ENCODE data around the gene CTCF.
A peak's percentile ranks its signal among the peaks of the same experiment; 100 is the strongest.

Gene CTCF

GRCh38 chr16:67672306-67672705 lies 110.0 kb downstream of the CTCF start:
- TF ChIP-seq CTCF (conservative IDR thresholded peaks at IDR 0.05; ENCODE audit: low read depth, low read length): no peak
- H3K4me3 ChIP-seq (ENCODE audit: low read length): no peak overlapping the region
- DNase-seq (ENCODE audit: low read depth): no peak

- H3K4me3 ChIP-seq (ENCODE audit: low read length): no peak overlapping the region
- peak; percentile 80 for TF ChIP-seq CTCF (conservative IDR thresholded peaks at IDR 0.05; ENCODE audit: low read depth, low read length)
- no peak for DNase-seq (ENCODE audit: low read depth)
These were observed 110.7 kb downstream of the CTCF start for GRCh38 chr16:67672739-67673662.

GRCh38 chr16:67673712-67674580 lies 111.6 kb downstream of the CTCF start:
- TF ChIP-seq CTCF (conservative IDR thresholded peaks at IDR 0.05; ENCODE audit: low read depth, low read length): no peak
- no peak for DNase-seq (ENCODE audit: low read depth)
- H3K4me3 ChIP-seq (ENCODE audit: low read length): no peak overlapping the region

GRCh38 chr16:67674851-67675578 lies 112.7 kb downstream of the CTCF start:
- no peak overlapping the region for H3K4me3 ChIP-seq (ENCODE audit: low read length)
- no peak for TF ChIP-seq CTCF (conservative IDR thresholded peaks at IDR 0.05; ENCODE audit: low read depth, low read length)
- no peak for DNase-seq (ENCODE audit: low read depth)

GRCh38 chr16:67675579-67675935 lies 113.2 kb downstream of the CTCF start:
- no peak overlapping the region for H3K4me3 ChIP-seq (ENCODE audit: low read length)
- DNase-seq (ENCODE audit: low read depth): no peak
- TF ChIP-seq CTCF (conservative IDR thresholded peaks at IDR 0.05; ENCODE audit: low read depth, low read length): no peak

- no peak overlapping the region for H3K4me3 ChIP-seq (ENCODE audit: low read length)
- TF ChIP-seq CTCF (conservative IDR thresholded peaks at IDR 0.05; ENCODE audit: low read depth, low read length): no peak
- no peak for DNase-seq (ENCODE audit: low read depth)
These were observed 113.7 kb downstream of the CTCF start for GRCh38 chr16:67675999-67676398.
